HepG2 (cell line): ENCODE measurements around the gene ZNF334. TPM values are rescaled to one million over a fixed set of nuclear protein-coding genes. Genes with fewer than 3 reads are reported as not detected.
A peak's percentile ranks its signal among the peaks of the same experiment; 100 is the strongest.

Source experiments
- ATAC-seq: fragments of 200-7000 bp; cut with Tn5 transposase; 3 replicates; pipeline ENCODE4 v1.9.1; 2020; ENCODE audit warnings: mild to moderate bottlenecking, moderate library complexity
- BruUV-seq: library from RNA; stranded (reverse); fragments of 400-500 nt; replicated peaks from 2 replicates; lab custom pipeline; 2021; lab: Mats Ljungman, UMichigan
- CTCF ChIA-PET: fragments of 300-600 bp; formaldehyde crosslinking; extraction: SDS; loops from one replicate; lab custom pipeline; 2021; ENCODE audit warnings: low total read pairs, inconsistent platforms, low intra/inter-chr PET ratio; lab: Yijun Ruan, JAX
- POLR2A ChIA-PET: fragments of 350-600 bp; sonication (Branson Sonifier 250); formaldehyde crosslinking; loops from one replicate; lab custom pipeline; 2020; ENCODE audit warnings: antibody characterized with exemption, inconsistent platforms; lab: Yijun Ruan, JAX
- DNase-seq: peaks from one replicate; pipeline ENCODE4 v3.0.0-alpha.2; 2015; ENCODE audit warnings: low spot score
- FAIRE-seq: peaks from 3 replicates; lab custom pipeline; 2011; peaks lifted over from hg19 to GRCh38; lab: Jason Lieb, UNC
- H2AFZ ChIP-seq: one replicate; pipeline ENCODE4 v1.6.1; 2011; ENCODE audit warnings: low read length, inconsistent platforms
- H3K27ac ChIP-seq: fragments of 300-600 bp; 3 replicates; pipeline ENCODE4 v1.8.0; 2011; ENCODE audit warnings: mixed run types, mild to moderate bottlenecking, mixed read lengths, low read length, inconsistent platforms; ENCODE audit not compliant: insufficient read depth; ENCODE audit errors: extremely low read length
- H3K27me3 ChIP-seq, 2 experiments: fragments of 200-600 bp in 1 of 2; 2 replicates in 1 of 2; 3 replicates in 1 of 2; pipeline versions ENCODE4 v1.6.0 to v1.8.0; 2011; ENCODE audit warnings: low read length in 2 of 2, mild to moderate bottlenecking in 2 of 2, moderate library complexity in 2 of 2, inconsistent platforms in 1 of 2; ENCODE audit not compliant: insufficient read depth in 2 of 2, control insufficient read depth in 1 of 2
- H3K36me3 ChIP-seq, 2 experiments: fragments of 200-600 bp in 1 of 2; replicated peaks in 1 of 2; 2 replicates in 1 of 2; 3 replicates in 1 of 2; pipeline versions ENCODE4 v1.5.1 to v1.8.0; 2011; ENCODE audit warnings: low read length in 2 of 2, inconsistent platforms in 1 of 2; ENCODE audit not compliant: insufficient read depth in 2 of 2, control insufficient read depth in 1 of 2
- H3K4me1 ChIP-seq: 2 replicates; pipeline ENCODE4 v1.5.1; 2012; ENCODE audit warnings: low read length, inconsistent platforms; ENCODE audit not compliant: insufficient read depth
- H3K4me2 ChIP-seq: 2 replicates; pipeline ENCODE4 v1.6.0; 2011; ENCODE audit warnings: low read depth, low read length, inconsistent platforms
- H3K4me3 ChIP-seq, 3 experiments: fragments of 200-600 bp in 1 of 3; sonication (generic), shearing (Covaris generic) in 1 of 3; replicated peaks in 1 of 3; 2 replicates each; pipeline ENCODE4 v1.5.1; 2011 to 2016; ENCODE audit warnings: low read length in 3 of 3, inconsistent platforms in 2 of 3, low read depth in 2 of 3, mild to moderate bottlenecking in 2 of 3, control low read depth in 1 of 3, mixed read lengths in 1 of 3; ENCODE audit not compliant: insufficient read depth in 1 of 3
- H3K79me2 ChIP-seq: one replicate; pipeline ENCODE4 v1.6.1; 2011; ENCODE audit warnings: low read length, inconsistent platforms; ENCODE audit not compliant: insufficient read depth
- H3K9ac ChIP-seq: 2 replicates; pipeline ENCODE4 v1.6.0; 2011; ENCODE audit warnings: mild to moderate bottlenecking, low read depth, low read length, inconsistent platforms; ENCODE audit not compliant: insufficient read depth
- H3K9me3 ChIP-seq: 2 replicates; pipeline ENCODE4 v1.5.1; 2012; ENCODE audit warnings: mild to moderate bottlenecking, low read length
- H4K20me1 ChIP-seq: 2 replicates; pipeline ENCODE4 v1.6.0; 2011; ENCODE audit warnings: inconsistent platforms, mild to moderate bottlenecking, low read length, moderate library complexity; ENCODE audit not compliant: insufficient read depth
- CENPT ChIP-seq: sonication (generic); formaldehyde crosslinking; IDR thresholded peaks from 2 replicates; pipeline ENCODE4 v1.8.0; 2022; ENCODE audit warnings: low read depth, mild to moderate bottlenecking, moderate library complexity, missing genetic modification reagents
- NFE2L2 ChIP-seq: fragments of 150-350 bp; IDR thresholded peaks from 2 replicates; pipeline ENCODE4 v1.6.1; 2014; ENCODE audit warnings: low read length
- ZFP36 ChIP-seq: fragments of 150-350 bp; IDR thresholded peaks from 2 replicates; pipeline ENCODE4 v1.6.1; 2018; ENCODE audit warnings: borderline replicate concordance, low read length, low read depth; ENCODE audit not compliant: partially characterized antibody
- ZNF619 ChIP-seq: sonication (generic); formaldehyde crosslinking; IDR thresholded peaks from 2 replicates; pipeline ENCODE4 v1.4.0; 2020; ENCODE audit warnings: mild to moderate bottlenecking, missing genetic modification reagents
- WGBS: methylation state at CpG from one replicate; pipeline ENCODE4 v1.1.6; 2017; ENCODE audit warnings: low lambda C conversion rate; 5-methylcytosine and 5-hydroxymethylcytosine counted together
- in situ Hi-C: cut with HindIII; loops from 2 replicates; pipeline ENCODE4 v1.10.0; 2017; ENCODE audit warnings: low pct_unique_long_range_greater_than_20kb; ENCODE audit not compliant: extremely low pct_ligation_motif_present
- intact Hi-C: fragments of 100-400 bp; cut with micrococcal nuclease; formaldehyde crosslinking; loops from one replicate; pipeline ENCODE4 v1.10.0; 2022; ENCODE audit not compliant: unreplicated experiment
- polyA plus RNA-seq, 8 experiments: library from polyadenylated mRNA; depleted of rRNA in 3 of 8; stranded (reverse) in 7 of 8; unstranded in 1 of 8; fragments of >200 nt; fragmentation: Illumina TruSeq in 4 of 8; extraction: Trizol in 4 of 8; gene quantifications; 2 replicates each; pipeline versions ENCODE4 v1.2.1 to v1.2.3, GENCODE V29; 2011 to 2016; ENCODE audit warnings: low read depth in 4 of 8, missing spikeins in 1 of 8, mixed read lengths in 1 of 8; ENCODE audit not compliant: insufficient read depth in 1 of 8
- total RNA-seq, 5 experiments: library from RNA; depleted of rRNA; stranded (reverse); fragments of >200 nt; fragmentation: Illumina TruSeq; extraction: Trizol; gene quantifications; 2 replicates each; pipeline ENCODE4 v1.2.3, GENCODE V29; 2016; ENCODE audit warnings: low read depth in 1 of 5
- TF ChIP-seq, protein P1 (sequence below), 2 experiments: IDR thresholded peaks; 2 replicates each; pipeline ENCODE4 v1.6.1; 2011 to 2012; ENCODE audit warnings: low read length in 2 of 2, borderline replicate concordance in 1 of 2, low read depth in 1 of 2, mild to moderate bottlenecking in 1 of 2, moderate library complexity in 1 of 2
- TF ChIP-seq, protein P2 (sequence below): sonication (generic); formaldehyde crosslinking; IDR thresholded peaks from 2 replicates; pipeline ENCODE4 v1.9.0; 2021; ENCODE audit warnings: missing genetic modification reagents, borderline replicate concordance
- TF ChIP-seq, protein P3 (sequence below): sonication (generic); formaldehyde crosslinking; IDR thresholded peaks from 2 replicates; pipeline ENCODE4 v1.5.0; 2020; ENCODE audit warnings: missing genetic modification reagents, mild to moderate bottlenecking, borderline replicate concordance
- TF ChIP-seq, protein P4 (sequence below): sonication (generic); formaldehyde crosslinking; IDR thresholded peaks from 2 replicates; pipeline ENCODE4 v1.5.0; 2020; ENCODE audit warnings: mild to moderate bottlenecking, missing genetic modification reagents

The ZNF334 gene
- total and polyA plus RNA-seq, 2 of the 13 experiments (the other 11 are each of a cell fraction or from before 2014, with no cell fraction given): 4.8 to 7.8 TPM

DNA sequence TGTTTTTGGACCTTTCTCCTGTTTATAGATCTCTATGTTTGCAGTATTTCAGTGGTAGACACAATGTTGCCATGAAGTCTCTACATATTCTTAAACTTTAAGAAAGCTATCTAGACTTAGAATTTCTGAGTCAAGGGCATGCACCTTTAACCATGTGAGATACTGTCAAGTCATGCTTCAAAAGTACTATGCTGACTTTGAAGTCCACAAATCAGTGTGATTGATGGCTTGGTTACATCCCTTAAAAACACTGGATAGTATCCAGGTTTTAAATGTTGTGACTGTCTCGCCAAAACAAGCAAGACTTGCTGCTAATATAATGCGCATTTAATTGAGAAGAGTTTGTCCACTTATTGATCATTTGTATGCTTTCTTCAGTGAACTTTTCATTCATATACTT is 30.5 kb downstream of the ZNF334 start:
- FAIRE-seq: no peak
- Histone ChIP-seq H3K79me2 (no peaks in the 10 kb centered on the region), H3K4me2 (no peak overlapping the region), H3K27ac (no peak overlapping the region), H3K4me3 (no peak overlapping the region), H4K20me1 (no peaks in the 10 kb centered on the region), H3K4me1 (no peaks in the 10 kb centered on the region), H3K9me3 (no peaks in the 10 kb centered on the region), H3K9ac (no peak overlapping the region), H3K27me3 (no peaks in the 10 kb centered on the region), H2AFZ (no peak overlapping the region), H3K36me3 (no peaks in the 10 kb centered on the region)
- no peak for ATAC-seq
- ChIA-PET POLR2A (no interaction called here), CTCF (no interaction called here)
- intact Hi-C loops: no loop called here
- in situ Hi-C loops: no loop called here
- BruUV-seq: no TSS peak
- no peak for TF ChIP-seq ZNF619 (CRISPR knock-in tag)
- TF ChIP-seq, protein P1, sequence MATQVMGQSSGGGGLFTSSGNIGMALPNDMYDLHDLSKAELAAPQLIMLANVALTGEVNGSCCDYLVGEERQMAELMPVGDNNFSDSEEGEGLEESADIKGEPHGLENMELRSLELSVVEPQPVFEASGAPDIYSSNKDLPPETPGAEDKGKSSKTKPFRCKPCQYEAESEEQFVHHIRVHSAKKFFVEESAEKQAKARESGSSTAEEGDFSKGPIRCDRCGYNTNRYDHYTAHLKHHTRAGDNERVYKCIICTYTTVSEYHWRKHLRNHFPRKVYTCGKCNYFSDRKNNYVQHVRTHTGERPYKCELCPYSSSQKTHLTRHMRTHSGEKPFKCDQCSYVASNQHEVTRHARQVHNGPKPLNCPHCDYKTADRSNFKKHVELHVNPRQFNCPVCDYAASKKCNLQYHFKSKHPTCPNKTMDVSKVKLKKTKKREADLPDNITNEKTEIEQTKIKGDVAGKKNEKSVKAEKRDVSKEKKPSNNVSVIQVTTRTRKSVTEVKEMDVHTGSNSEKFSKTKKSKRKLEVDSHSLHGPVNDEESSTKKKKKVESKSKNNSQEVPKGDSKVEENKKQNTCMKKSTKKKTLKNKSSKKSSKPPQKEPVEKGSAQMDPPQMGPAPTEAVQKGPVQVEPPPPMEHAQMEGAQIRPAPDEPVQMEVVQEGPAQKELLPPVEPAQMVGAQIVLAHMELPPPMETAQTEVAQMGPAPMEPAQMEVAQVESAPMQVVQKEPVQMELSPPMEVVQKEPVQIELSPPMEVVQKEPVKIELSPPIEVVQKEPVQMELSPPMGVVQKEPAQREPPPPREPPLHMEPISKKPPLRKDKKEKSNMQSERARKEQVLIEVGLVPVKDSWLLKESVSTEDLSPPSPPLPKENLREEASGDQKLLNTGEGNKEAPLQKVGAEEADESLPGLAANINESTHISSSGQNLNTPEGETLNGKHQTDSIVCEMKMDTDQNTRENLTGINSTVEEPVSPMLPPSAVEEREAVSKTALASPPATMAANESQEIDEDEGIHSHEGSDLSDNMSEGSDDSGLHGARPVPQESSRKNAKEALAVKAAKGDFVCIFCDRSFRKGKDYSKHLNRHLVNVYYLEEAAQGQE (IDR thresholded peaks at IDR 0.05; ENCODE audit: borderline replicate concordance in 1 of 2, low read depth in 1 of 2, low read length in 2 of 2): no peak
- peak; percentile 74 for TF ChIP-seq NFE2L2
- WGBS: 36% methylated on average over 2 of the region's 2 CpGs
- DNase-seq: no peak

DNA sequence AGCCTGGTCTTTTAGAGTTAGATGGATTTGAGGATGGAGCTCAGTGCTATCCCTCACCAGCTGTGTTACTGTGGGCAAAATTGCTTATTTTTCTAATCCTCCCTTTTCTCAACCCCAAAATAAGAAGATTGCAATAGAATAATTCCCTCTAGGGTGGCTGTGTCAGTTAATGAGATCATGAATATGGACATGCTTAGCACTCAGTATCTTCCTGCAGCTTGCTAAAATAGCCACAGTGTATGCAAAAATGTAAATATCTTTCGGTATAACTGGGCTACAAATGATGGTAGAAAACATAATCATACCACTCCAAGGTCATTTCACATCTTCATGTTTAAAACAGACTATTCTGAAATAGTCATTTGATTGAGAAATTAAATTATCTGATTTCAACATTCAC is 35.7 kb downstream of the ZNF334 start:
- Histone ChIP-seq H3K9ac (no peak overlapping the region), H3K4me1 (no peaks in the 10 kb centered on the region), H3K9me3 (no peaks in the 10 kb centered on the region), H3K4me2 (no peak overlapping the region), H3K79me2 (no peaks in the 10 kb centered on the region), H2AFZ (no peak overlapping the region), H3K27me3 (peaks cover 0 to under 1% of the 10 kb centered on the region in 2 experiments; a peak in 1 of 5 replicates), H3K27ac (no peak overlapping the region), H4K20me1 (no peaks in the 10 kb centered on the region), H3K4me3 (no peak overlapping the region), H3K36me3 (no peaks in the 10 kb centered on the region)
- BruUV-seq: no TSS peak
- ChIA-PET CTCF (no interaction called here), POLR2A (no interaction called here)
- intact Hi-C loops (no loop called here), in situ Hi-C loops (no loop called here)
- no peak for DNase-seq
- 13% methylated on average over 1 of the region's 1 CpG for WGBS
- FAIRE-seq: no peak
- no peak for ATAC-seq
- TF ChIP-seq, protein P2, sequence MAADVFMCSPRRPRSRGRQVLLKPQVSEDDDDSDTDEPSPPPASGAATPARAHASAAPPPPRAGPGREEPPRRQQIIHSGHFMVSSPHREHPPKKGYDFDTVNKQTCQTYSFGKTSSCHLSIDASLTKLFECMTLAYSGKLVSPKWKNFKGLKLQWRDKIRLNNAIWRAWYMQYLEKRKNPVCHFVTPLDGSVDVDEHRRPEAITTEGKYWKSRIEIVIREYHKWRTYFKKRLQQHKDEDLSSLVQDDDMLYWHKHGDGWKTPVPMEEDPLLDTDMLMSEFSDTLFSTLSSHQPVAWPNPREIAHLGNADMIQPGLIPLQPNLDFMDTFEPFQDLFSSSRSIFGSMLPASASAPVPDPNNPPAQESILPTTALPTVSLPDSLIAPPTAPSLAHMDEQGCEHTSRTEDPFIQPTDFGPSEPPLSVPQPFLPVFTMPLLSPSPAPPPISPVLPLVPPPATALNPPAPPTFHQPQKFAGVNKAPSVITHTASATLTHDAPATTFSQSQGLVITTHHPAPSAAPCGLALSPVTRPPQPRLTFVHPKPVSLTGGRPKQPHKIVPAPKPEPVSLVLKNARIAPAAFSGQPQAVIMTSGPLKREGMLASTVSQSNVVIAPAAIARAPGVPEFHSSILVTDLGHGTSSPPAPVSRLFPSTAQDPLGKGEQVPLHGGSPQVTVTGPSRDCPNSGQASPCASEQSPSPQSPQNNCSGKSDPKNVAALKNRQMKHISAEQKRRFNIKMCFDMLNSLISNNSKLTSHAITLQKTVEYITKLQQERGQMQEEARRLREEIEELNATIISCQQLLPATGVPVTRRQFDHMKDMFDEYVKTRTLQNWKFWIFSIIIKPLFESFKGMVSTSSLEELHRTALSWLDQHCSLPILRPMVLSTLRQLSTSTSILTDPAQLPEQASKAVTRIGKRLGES (CRISPR knock-in tag): no peak
- TF ChIP-seq, protein P3, sequence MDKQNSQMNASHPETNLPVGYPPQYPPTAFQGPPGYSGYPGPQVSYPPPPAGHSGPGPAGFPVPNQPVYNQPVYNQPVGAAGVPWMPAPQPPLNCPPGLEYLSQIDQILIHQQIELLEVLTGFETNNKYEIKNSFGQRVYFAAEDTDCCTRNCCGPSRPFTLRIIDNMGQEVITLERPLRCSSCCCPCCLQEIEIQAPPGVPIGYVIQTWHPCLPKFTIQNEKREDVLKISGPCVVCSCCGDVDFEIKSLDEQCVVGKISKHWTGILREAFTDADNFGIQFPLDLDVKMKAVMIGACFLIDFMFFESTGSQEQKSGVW (CRISPR knock-in tag): no peak
- TF ChIP-seq ZFP36: no peak
- TF ChIP-seq, protein P4, sequence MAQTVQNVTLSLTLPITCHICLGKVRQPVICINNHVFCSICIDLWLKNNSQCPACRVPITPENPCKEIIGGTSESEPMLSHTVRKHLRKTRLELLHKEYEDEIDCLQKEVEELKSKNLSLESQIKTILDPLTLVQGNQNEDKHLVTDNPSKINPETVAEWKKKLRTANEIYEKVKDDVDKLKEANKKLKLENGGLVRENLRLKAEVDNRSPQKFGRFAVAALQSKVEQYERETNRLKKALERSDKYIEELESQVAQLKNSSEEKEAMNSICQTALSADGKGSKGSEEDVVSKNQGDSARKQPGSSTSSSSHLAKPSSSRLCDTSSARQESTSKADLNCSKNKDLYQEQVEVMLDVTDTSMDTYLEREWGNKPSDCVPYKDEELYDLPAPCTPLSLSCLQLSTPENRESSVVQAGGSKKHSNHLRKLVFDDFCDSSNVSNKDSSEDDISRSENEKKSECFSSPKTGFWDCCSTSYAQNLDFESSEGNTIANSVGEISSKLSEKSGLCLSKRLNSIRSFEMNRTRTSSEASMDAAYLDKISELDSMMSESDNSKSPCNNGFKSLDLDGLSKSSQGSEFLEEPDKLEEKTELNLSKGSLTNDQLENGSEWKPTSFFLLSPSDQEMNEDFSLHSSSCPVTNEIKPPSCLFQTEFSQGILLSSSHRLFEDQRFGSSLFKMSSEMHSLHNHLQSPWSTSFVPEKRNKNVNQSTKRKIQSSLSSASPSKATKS (CRISPR knock-in tag): no peak
- no peak for TF ChIP-seq CENPT (CRISPR knock-in tag)
